OCI-LY7 (cell line): ENCODE measurements around the gene ANKDD1A. TPM values are rescaled to one million over a fixed set of nuclear protein-coding genes. Genes with fewer than 3 reads are reported as not detected.

Source experiments
- BruUV-seq: library from RNA; stranded (reverse); fragments of 400-500 nt; replicated peaks from 2 replicates; lab custom pipeline; 2021; lab: Mats Ljungman, UMichigan
- CTCF ChIA-PET: fragments of 300-600 bp; sonication (Branson Sonifier 250); formaldehyde crosslinking; loops from one replicate; lab custom pipeline; 2022; ENCODE audit warnings: antibody characterized with exemption; ENCODE audit not compliant: unreplicated experiment; lab: Charles Lee
- POLR2A ChIA-PET: fragments of 300-600 bp; sonication (Branson Sonifier 250); formaldehyde crosslinking; loops from one replicate; lab custom pipeline; 2022; ENCODE audit warnings: antibody characterized with exemption; lab: Charles Lee
- DNase-seq: peaks from one replicate; pipeline ENCODE4 v3.0.0-alpha.2; 2015; ENCODE audit warnings: low spot score
- H2AFZ ChIP-seq: fragments of 200-600 bp; sonication (generic), shearing (Covaris generic); 2 replicates; pipeline ENCODE4 v1.6.1; 2014; ENCODE audit warnings: mild to moderate bottlenecking, antibody characterized with exemption, low read length, moderate library complexity
- H3K27ac ChIP-seq: fragments of 200-600 bp; sonication (generic); 2 replicates; pipeline ENCODE4 v1.5.1; 2014; ENCODE audit warnings: mixed run types, low read depth, mild to moderate bottlenecking, moderate library complexity, low read length, inconsistent platforms; ENCODE audit not compliant: poor library complexity, severe bottlenecking
- H3K36me3 ChIP-seq: fragments of 200-600 bp; sonication (generic); 2 replicates; pipeline ENCODE4 v1.6.1; 2014; ENCODE audit warnings: mild to moderate bottlenecking, antibody characterized with exemption, low read length, moderate library complexity, mixed read lengths; ENCODE audit not compliant: insufficient read depth
- H3K4me1 ChIP-seq: fragments of 200-600 bp; sonication (generic); 2 replicates; pipeline ENCODE4 v1.5.1; 2014; ENCODE audit warnings: mild to moderate bottlenecking, low read length; ENCODE audit not compliant: insufficient read depth, poor library complexity, severe bottlenecking
- H3K4me2 ChIP-seq: fragments of 200-600 bp; sonication (generic); 2 replicates; pipeline ENCODE4 v1.6.1; 2014; ENCODE audit warnings: mild to moderate bottlenecking, low read length
- H3K4me3 ChIP-seq: fragments of 200-600 bp; sonication (generic); 2 replicates; pipeline ENCODE4 v1.5.1; 2014; ENCODE audit warnings: mild to moderate bottlenecking, low read depth, low read length; ENCODE audit not compliant: poor library complexity, severe bottlenecking
- H3K79me2 ChIP-seq: fragments of 200-600 bp; sonication (generic); 2 replicates; pipeline ENCODE4 v1.6.1; 2016; ENCODE audit warnings: low read depth, mild to moderate bottlenecking, low read length, moderate library complexity, mixed read lengths; ENCODE audit not compliant: insufficient read depth
- H3K9me2 ChIP-seq: fragments of 200-600 bp; sonication (generic); 2 replicates; pipeline ENCODE4 v1.6.1; 2016; ENCODE audit warnings: mild to moderate bottlenecking, low read length, mixed read lengths; ENCODE audit not compliant: insufficient read depth
- H3K9me3 ChIP-seq: fragments of 200-600 bp; sonication (generic); 2 replicates; pipeline ENCODE4 v1.6.1; 2014; ENCODE audit warnings: mild to moderate bottlenecking, mixed run types, low read length, mixed read lengths
- H4K20me1 ChIP-seq: fragments of 200-600 bp; sonication (generic); 2 replicates; pipeline ENCODE4 v1.6.1; 2014; ENCODE audit warnings: mild to moderate bottlenecking, antibody characterized with exemption, low read length, moderate library complexity, mixed read lengths; ENCODE audit not compliant: insufficient read depth
- EZH2phosphoT487 ChIP-seq: fragments of 200-600 bp; sonication (generic); IDR thresholded peaks from 2 replicates; pipeline ENCODE4 v1.6.1; 2018; ENCODE audit warnings: low read depth, borderline replicate concordance, mild to moderate bottlenecking, mixed run types, antibody characterized with exemption, low read length, moderate library complexity, mixed read lengths
- intact Hi-C: fragments of 100-400 bp; cut with micrococcal nuclease; formaldehyde crosslinking; loops from one replicate; pipeline ENCODE4 v1.10.0; 2022; ENCODE audit not compliant: unreplicated experiment
- total RNA-seq, 2 experiments: library from RNA; depleted of rRNA in 1 of 2; stranded (reverse); fragments of >200 nt in 1 of 2; shearing (Covaris generic) in 1 of 2; gene quantifications; 2 replicates each; pipeline ENCODE4 v1.2.3, GENCODE V29; 2014 to 2022
- TF ChIP-seq, protein P1 (sequence below): fragments of 200-600 bp; sonication (generic); conservative IDR thresholded peaks from 2 replicates; pipeline ENCODE4 v1.5.1; 2014; ENCODE audit warnings: mild to moderate bottlenecking, antibody characterized with exemption, low read length, moderate library complexity, mixed read lengths

Gene ANKDD1A
- total RNA-seq, 2 experiments from 2014 or later, result 2.1 to 5.1 TPM

DNA sequence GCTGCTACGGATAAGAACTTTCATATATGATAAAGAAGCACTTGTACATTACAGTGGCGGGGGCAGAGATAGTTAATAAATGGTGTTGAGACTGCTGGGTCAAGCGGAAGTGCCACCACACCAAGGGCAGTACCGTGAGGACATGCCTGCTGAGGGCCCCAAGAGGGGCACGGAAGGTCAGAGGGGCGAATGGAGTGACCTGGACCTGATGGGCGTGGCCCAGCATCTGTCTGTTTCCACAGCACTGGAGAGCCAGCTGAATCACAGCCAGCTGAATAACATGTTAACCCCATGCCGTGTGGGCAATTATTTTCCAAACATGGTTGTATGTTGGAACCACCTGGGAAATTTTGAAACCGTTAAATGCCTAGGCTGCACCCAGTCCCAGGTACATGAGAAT lies 37.2 kb downstream of the ANKDD1A start:
- Histone ChIP-seq H3K27ac (no peak overlapping the region), H4K20me1 (no peaks in the 10 kb centered on the region), H3K4me2 (no peak overlapping the region), H3K79me2 (no peaks in the 10 kb centered on the region), H3K9me2 (no peaks in the 10 kb centered on the region), H3K9me3 (no peaks in the 10 kb centered on the region), H3K4me1 (no peaks in the 10 kb centered on the region), H3K36me3 (no peaks in the 10 kb centered on the region), H3K4me3 (no peak overlapping the region), H2AFZ (no peak overlapping the region)
- DNase-seq, result no peak
- intact Hi-C loops, result no loop called here
- ChIA-PET CTCF (no interaction called here), POLR2A (interaction anchor here (0.6 kb wide), 1 partner anchor 20 kb away, joined by 3 read pairs; no protein-coding TSS in a partner anchor)
- BruUV-seq, result no TSS peak
- no peak for TF ChIP-seq EZH2phosphoT487
- TF ChIP-seq, protein P1, sequence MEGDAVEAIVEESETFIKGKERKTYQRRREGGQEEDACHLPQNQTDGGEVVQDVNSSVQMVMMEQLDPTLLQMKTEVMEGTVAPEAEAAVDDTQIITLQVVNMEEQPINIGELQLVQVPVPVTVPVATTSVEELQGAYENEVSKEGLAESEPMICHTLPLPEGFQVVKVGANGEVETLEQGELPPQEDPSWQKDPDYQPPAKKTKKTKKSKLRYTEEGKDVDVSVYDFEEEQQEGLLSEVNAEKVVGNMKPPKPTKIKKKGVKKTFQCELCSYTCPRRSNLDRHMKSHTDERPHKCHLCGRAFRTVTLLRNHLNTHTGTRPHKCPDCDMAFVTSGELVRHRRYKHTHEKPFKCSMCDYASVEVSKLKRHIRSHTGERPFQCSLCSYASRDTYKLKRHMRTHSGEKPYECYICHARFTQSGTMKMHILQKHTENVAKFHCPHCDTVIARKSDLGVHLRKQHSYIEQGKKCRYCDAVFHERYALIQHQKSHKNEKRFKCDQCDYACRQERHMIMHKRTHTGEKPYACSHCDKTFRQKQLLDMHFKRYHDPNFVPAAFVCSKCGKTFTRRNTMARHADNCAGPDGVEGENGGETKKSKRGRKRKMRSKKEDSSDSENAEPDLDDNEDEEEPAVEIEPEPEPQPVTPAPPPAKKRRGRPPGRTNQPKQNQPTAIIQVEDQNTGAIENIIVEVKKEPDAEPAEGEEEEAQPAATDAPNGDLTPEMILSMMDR, result no peak

DNA sequence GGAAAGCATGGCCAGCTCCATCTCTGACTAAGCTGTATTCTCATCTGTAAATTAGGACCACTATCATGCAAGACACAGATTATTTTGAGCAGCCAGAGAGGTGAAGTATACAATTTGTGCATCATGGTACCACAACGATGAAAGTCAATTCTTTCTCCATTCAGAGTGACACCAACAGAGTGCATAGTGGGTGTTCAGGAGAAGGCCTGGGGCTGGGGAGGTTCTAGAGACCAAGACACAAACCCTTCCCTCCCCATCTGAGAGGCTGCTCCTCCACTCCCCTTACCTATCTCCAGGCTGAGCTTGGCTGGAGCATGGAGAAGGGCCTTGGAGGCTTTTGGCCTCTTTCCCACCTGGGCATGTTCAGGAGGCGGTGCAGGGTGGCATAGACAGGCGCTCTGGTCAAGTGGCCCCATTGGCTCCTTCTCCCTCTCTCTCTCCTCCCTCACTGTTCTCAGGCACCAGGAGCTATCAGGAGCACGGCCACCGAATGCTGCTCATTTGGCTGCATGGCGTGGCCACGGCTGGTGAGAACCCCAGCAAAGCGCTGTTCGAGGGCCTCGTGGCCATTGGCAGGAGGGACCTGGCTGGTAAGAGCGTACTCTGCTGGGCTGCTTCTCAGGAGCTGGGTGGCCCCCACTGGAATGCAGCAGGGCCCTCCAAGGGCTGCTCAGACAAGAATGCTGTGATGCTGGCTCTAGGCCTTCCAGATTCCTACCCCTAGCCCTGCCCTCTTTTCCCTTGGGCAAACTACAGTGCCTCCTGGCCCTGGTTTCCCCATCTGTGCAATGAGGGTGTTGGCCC lies 37.9 kb downstream of the ANKDD1A start:
- H3K9me3 ChIP-seq, result no peaks in the 10 kb centered on the region
- H3K36me3 ChIP-seq, result no peaks in the 10 kb centered on the region
- H3K4me2 ChIP-seq, result no peak overlapping the region
- no peaks in the 10 kb centered on the region for H3K9me2 ChIP-seq
- ChIA-PET POLR2A (interaction anchor here (0.6 kb wide), 2 partner anchors 17 to 21 kb away, joined by 3 read pairs; no protein-coding TSS in a partner anchor), CTCF (no interaction called here)
- H2AFZ ChIP-seq, result no peak overlapping the region
- no peaks in the 10 kb centered on the region for H3K79me2 ChIP-seq
- no peaks in the 10 kb centered on the region for H4K20me1 ChIP-seq
- no peak for DNase-seq
- intact Hi-C loops, result no loop called here
- no TSS peak for BruUV-seq
- H3K27ac ChIP-seq, result no peak overlapping the region
- no peak overlapping the region for H3K4me3 ChIP-seq
- no peak for TF ChIP-seq EZH2phosphoT487
- TF ChIP-seq, protein P1, result no peak
- H3K4me1 ChIP-seq, result no peaks in the 10 kb centered on the region

DNA sequence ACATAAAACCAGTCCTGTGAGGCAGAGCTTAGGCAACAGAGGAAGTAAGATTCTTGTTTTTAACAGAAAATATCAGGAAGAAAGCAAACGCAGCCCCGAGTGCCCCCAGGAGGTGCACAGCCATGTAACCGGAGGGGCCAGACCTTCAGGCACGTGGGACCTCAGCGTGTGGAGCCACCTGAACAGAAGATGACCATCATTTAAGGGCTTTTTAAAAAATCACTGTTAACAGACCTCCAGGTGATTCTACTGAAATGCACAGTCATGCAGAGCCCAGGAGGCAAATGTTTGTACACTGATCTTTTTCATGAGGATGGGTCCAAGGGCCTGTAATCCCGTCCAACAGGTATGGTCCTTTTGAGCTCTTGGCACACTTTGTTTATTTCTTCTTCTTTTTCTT lies 39.2 kb downstream of the ANKDD1A start:
- H4K20me1 ChIP-seq, result no peaks in the 10 kb centered on the region
- H3K9me3 ChIP-seq, result no peaks in the 10 kb centered on the region
- ChIA-PET CTCF (interaction anchor here (0.6 kb wide), 1 partner anchor 103 kb away, joined by 4 read pairs; no protein-coding TSS in a partner anchor), POLR2A (interaction anchor here (0.6 kb wide), 2 partner anchors 265 to 349 kb away, joined by 3 to 5 read pairs; no protein-coding TSS in a partner anchor)
- H3K36me3 ChIP-seq, result peaks cover 8% of the 10 kb centered on the region
- H2AFZ ChIP-seq, result no peak overlapping the region
- no peak overlapping the region for H3K4me3 ChIP-seq
- no peak overlapping the region for H3K4me2 ChIP-seq
- intact Hi-C loops, result no loop called here
- DNase-seq, result peak; percentile 27
- no peak overlapping the region for H3K27ac ChIP-seq
- no peaks in the 10 kb centered on the region for H3K9me2 ChIP-seq
- TF ChIP-seq, protein P1, result no peak
- no peak for TF ChIP-seq EZH2phosphoT487
- BruUV-seq, result no TSS peak
- H3K79me2 ChIP-seq, result no peaks in the 10 kb centered on the region
- H3K4me1 ChIP-seq, result no peaks in the 10 kb centered on the region
